GM10266 (cell line): ENCODE measurements around the gene PFKFB3.

ENCODE experiments used
- DNase-seq: peaks from one replicate; pipeline ENCODE4 v3.0.0; 2012; ENCODE audit errors: extremely low spot score
- TF ChIP-seq, protein P1 (sequence below): IDR thresholded peaks from 2 replicates; pipeline ENCODE4 v1.5.1; 2012; ENCODE audit warnings: mild to moderate bottlenecking, low read depth; ENCODE audit not compliant: control insufficient read depth, insufficient read depth; ENCODE audit errors: missing control alignments

PFKFB3 gene

GRCh38 chr10:6267941-6268340 is 65.2 kb downstream of the PFKFB3 start:
- DNase-seq = no peak
- TF ChIP-seq, protein P1, sequence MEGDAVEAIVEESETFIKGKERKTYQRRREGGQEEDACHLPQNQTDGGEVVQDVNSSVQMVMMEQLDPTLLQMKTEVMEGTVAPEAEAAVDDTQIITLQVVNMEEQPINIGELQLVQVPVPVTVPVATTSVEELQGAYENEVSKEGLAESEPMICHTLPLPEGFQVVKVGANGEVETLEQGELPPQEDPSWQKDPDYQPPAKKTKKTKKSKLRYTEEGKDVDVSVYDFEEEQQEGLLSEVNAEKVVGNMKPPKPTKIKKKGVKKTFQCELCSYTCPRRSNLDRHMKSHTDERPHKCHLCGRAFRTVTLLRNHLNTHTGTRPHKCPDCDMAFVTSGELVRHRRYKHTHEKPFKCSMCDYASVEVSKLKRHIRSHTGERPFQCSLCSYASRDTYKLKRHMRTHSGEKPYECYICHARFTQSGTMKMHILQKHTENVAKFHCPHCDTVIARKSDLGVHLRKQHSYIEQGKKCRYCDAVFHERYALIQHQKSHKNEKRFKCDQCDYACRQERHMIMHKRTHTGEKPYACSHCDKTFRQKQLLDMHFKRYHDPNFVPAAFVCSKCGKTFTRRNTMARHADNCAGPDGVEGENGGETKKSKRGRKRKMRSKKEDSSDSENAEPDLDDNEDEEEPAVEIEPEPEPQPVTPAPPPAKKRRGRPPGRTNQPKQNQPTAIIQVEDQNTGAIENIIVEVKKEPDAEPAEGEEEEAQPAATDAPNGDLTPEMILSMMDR = no peak

- no peak for DNase-seq
- TF ChIP-seq, protein P1 = no peak
Measured at GRCh38 chr10:6269432-6269831, 66.7 kb downstream of the PFKFB3 start.

DNA sequence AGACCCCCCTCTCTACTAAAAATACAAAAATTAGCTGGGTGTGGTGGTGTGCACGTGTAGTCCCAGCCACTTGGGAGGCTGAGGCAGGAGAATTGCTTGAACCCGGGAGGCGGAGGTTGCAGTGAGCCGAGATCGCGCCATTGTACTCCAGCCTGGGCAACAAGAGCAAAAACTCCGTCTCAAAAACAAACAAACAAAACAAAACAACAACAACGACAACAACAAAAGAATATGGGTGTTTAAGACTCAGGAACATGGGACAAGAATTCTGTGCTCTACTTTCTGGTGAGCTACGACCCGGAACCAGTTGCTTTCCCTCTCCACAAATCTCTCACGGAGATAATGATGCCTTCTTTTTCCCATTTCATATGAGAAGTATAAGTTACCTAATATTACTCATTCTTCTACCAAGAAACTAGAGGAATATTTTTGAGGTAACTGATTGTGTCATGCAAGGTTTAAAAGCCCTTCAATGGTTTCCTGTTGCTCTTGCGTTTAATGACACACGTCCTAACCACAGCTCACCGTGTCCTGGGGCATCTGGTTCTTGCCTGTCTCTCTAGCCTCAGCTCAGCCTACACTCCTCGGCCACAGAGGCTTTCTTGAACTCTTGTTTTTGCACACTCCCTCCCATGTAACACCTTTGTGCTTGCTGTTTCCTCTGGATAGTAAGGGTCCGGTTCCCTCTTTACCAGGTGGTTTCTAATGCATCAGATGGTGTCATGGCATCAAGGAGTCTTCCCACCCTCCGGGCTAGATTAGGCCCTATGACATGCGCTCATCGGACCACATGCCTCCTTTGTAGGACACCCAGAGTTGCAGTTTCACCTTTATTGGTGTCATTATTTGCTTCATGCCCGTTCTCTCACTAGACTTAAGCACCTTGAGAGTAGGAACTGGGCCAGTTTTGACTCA is 67.5 kb downstream of the PFKFB3 start:
- TF ChIP-seq, protein P1 = no peak
- DNase-seq = peak; percentile 66

- DNase-seq = no peak
- TF ChIP-seq, protein P1 = no peak
Measured at GRCh38 chr10:6270951-6271350, 68.2 kb downstream of the PFKFB3 start.

DNA sequence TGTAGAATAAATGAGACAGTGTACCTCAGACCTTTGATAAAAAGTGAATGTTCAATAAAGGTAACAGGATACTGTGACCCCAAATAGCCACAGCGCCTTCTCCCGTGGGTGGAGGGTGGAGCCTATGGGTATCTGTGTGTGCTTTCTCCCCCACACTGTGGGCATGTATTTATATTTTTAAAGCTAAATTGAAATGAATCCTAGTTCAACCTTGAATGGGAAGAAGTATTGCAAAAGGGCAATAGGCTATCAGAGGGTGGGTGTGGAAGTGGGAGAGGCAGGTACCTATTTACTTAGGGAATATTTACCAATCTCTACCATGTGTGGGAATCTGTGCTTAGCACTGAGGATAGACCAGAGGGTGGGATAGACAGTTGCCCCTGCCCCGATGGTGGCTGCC is 68.9 kb downstream of the PFKFB3 start:
- TF ChIP-seq, protein P1 = no peak
- no peak for DNase-seq

DNA sequence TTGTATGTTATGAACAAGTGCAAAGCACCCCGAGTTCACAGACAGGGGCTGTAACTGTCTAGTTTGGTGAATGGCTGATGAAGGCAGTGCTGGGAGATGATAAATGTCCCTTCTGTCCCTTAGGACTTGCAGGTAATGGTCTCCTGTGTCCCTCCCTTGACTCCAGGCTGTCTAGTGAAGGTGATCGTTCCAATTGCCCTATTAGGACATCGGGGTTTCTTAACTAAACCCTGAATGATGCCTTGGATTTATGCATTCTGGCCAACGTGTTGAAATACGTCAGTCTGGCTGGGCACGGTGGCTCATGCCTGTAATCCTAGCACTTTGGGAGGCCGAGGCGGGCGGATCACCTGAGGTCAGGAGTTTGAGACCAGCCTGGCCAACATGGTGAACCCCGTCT is 69.4 kb downstream of the PFKFB3 start:
- no peak for DNase-seq
- TF ChIP-seq, protein P1 = no peak

- DNase-seq = no peak
- TF ChIP-seq, protein P1 = no peak
Measured at GRCh38 chr10:6273351-6273750, 70.6 kb downstream of the PFKFB3 start.
